ENCODE measurements around the gene PPP1R26. TPM values are rescaled to one million over a fixed set of nuclear protein-coding genes. Genes with fewer than 3 reads are reported as not detected.

PPP1R26 gene
- total RNA-seq, 1 donor from 2014 or later = 48.0 TPM

GRCh38 chr9:135536216-135536615, 56.6 kb downstream of the PPP1R26 start:
- H3K27me3 ChIP-seq (ENCODE audit: control insufficient read depth, insufficient read depth, low read length) = no peaks in the 10 kb centered on the region

More at GRCh38 chr9:135536216-135536615, 56.6 kb downstream of the PPP1R26 start:
- Histone ChIP-seq H3K4me3 (ENCODE audit: low read depth, low read length) (no peak overlapping the region), H3K36me3 (ENCODE audit: control insufficient read depth, insufficient read depth, low read length) (no peaks in the 10 kb centered on the region)
- TF ChIP-seq CTCF (IDR thresholded peaks at IDR 0.05; ENCODE audit: insufficient read depth, low read length, poor library complexity, severe bottlenecking) = no peak
- no peak for DNase-seq (ENCODE audit: low read depth)

Other genes starting within 250 kb of the PPP1R26 start
- gene MRPS2, start 20.9 kb downstream of the PPP1R26 start, total RNA-seq = 72.4 and 93.2 TPM in 2 replicates
- not detected in 2 replicates for gene LCN1, start 41.7 kb downstream of the PPP1R26 start, total RNA-seq
- not detected in 2 replicates for gene OBP2A, start 66.3 kb downstream of the PPP1R26 start, total RNA-seq
- gene PAEP, start 82.0 kb downstream of the PPP1R26 start, total RNA-seq = 0.21 TPM in 1 of 2 replicates, not detected in the other
- not detected in 2 replicates for gene GLT6D1, start 159.8 kb downstream of the PPP1R26 start, total RNA-seq
- gene LCN9, start 183.5 kb downstream of the PPP1R26 start, total RNA-seq = not detected in 2 replicates
- gene SOHLH1, start 219.7 kb downstream of the PPP1R26 start, total RNA-seq = not detected in 2 replicates
- gene KCNT1, start 222.4 kb downstream of the PPP1R26 start, total RNA-seq = not detected in 2 replicates

Measured in kidney epithelial cell (primary cell).